IMR-90 (cell line): ENCODE results near the gene SREBF2.

Experiments
- CTCF ChIP-seq: conservative IDR thresholded peaks from 2 replicates; pipeline ENCODE4 v1.5.1; 2012; ENCODE audit warnings: mild to moderate bottlenecking, low read depth, low read length, improper control_type of control experiment
- POLR2A ChIP-seq: IDR thresholded peaks from 2 replicates; pipeline ENCODE4 v1.6.1; 2012; ENCODE audit warnings: mild to moderate bottlenecking, low read depth, low read length

GRCh38 chr22:41935015-41935351 lies 102.1 kb downstream of the SREBF2 start:
- no peak for TF ChIP-seq POLR2A
- no peak for TF ChIP-seq CTCF
